Measurements from ENCODE around the gene OAF. TPM values are rescaled to one million over a fixed set of nuclear protein-coding genes. Genes with fewer than 3 reads are reported as not detected.

The OAF gene
- 10 to 100 TPM; 23.5 to 44.3 (median 41.2) TPM for total RNA-seq
- polyA plus RNA-seq: 10 to 100 TPM; 51.2 to 94.3 (median 74.7) TPM

DNA sequence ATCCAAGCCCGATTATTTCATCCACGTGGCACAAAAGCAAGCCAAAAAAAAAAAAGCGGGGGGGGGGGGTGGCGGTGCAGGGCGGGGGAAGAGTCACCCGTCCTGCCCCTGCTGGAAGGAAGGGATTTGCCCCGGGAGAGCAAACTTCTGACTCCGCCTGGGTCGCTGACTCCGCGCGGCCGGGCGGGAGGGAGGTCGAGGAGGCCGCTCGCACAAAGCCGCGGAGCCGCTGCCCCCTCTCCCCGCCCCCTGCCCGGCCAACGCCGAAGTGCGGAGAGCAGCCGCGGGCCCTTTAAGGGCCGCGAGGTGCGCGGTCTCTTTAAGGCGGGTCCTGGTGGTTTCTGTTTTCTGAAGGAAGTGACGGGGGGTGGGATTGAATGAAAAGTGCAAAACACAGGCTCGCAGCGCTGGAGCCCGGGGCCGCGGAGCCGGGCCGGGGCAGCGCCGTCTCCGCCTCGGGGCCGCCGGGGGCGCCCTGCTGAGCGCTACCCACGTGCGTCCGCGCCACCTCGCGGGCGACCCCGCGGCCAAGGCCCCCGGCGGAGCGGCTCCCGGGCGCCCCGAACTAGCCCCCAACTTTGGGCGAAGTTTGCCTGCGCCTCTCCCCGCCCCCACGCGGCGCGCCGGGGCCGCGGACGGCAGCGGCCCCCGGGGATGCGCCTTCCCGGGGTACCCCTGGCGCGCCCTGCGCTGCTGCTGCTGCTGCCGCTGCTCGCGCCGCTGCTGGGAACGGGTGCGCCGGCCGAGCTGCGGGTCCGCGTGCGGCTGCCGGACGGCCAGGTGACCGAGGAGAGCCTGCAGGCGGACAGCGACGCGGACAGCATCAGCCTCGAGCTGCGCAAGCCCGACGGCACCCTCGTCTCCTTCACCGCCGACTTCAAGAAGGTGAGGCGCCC, at the start of gene OAF:
TSS of gene OAF (plus strand) at position 407 of the 896 bp plus-strand sequence. CDS start at position 655, 248 bp downstream.
- peak within 1 kb of the TSS; percentile 74 to 82 (median 78) for H3K27ac ChIP-seq
- peaks cover 0 to 33% (median 27%) of the 10 kb centered on the region in 4 donors for H3K4me1 ChIP-seq
- no peaks in the 10 kb centered on the region for H3K36me3 ChIP-seq
- 0 to 1% methylated on average over 108 of the region's 108 CpGs for WGBS, 2 donors
- peaks cover 0 to 14% (median 7%) of the 10 kb centered on the region in 3 donors for H3K27me3 ChIP-seq
- H3K4me3 ChIP-seq: peak within 1 kb of the TSS; percentile 49 to 70 (median 68)
- peak; percentile 85 for DNase-seq
- TF ChIP-seq POLR2A (IDR thresholded peaks at IDR 0.05) (no peak), EP300 (IDR thresholded peaks at IDR 0.05) (no peak), POLR2AphosphoS5 (IDR thresholded peaks at IDR 0.05) (peak in 3 of 4 donors; percentile 40 to 60 (median 42))
- TF ChIP-seq, protein P1, sequence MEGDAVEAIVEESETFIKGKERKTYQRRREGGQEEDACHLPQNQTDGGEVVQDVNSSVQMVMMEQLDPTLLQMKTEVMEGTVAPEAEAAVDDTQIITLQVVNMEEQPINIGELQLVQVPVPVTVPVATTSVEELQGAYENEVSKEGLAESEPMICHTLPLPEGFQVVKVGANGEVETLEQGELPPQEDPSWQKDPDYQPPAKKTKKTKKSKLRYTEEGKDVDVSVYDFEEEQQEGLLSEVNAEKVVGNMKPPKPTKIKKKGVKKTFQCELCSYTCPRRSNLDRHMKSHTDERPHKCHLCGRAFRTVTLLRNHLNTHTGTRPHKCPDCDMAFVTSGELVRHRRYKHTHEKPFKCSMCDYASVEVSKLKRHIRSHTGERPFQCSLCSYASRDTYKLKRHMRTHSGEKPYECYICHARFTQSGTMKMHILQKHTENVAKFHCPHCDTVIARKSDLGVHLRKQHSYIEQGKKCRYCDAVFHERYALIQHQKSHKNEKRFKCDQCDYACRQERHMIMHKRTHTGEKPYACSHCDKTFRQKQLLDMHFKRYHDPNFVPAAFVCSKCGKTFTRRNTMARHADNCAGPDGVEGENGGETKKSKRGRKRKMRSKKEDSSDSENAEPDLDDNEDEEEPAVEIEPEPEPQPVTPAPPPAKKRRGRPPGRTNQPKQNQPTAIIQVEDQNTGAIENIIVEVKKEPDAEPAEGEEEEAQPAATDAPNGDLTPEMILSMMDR (IDR thresholded peaks at IDR 0.05): peak in 1 of 4 experiments; percentile 19
- H3K9me3 ChIP-seq: no peaks in the 10 kb centered on the region
- intact Hi-C loops (cut with DNase I): loop anchor here (5.0 kb wide), 1 partner anchor 34 kb away; no protein-coding TSS in a partner anchor

DNA sequence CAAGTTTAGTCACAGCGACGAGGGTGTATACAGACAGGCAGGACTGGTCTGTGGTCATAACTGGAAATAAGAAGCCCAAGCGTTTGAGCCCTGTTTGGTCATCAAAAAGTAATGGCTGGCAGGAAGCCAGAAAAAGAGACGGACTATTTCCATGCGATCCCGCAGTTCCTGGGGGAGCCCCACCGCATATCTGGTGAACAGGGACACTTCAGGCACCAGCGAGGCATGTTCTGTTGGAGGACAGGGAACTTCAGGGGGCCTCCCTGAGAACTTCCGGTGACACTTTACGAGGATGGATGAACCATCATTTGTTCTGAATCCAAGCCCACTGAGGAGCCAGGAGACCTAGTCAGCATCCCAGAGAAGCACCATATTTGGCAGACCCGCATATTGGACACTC, 43.2 kb upstream of the OAF start:
- H3K27ac ChIP-seq: no peak overlapping the region
- intact Hi-C loops (cut with DNase I): loop anchor here (2.0 to 5.0 kb wide), 2 partner anchors 39 to 440 kb away; partner anchors contain the start of gene NECTIN1
- H3K27me3 ChIP-seq: peaks cover 5 to 33% (median 12%) of the 10 kb centered on the region in 3 donors
- peaks cover 0 to 2% (median 0%) of the 10 kb centered on the region in 4 donors for H3K9me3 ChIP-seq
- TF ChIP-seq POLR2AphosphoS5 (IDR thresholded peaks at IDR 0.05) (no peak), EP300 (IDR thresholded peaks at IDR 0.05) (no peak), POLR2A (IDR thresholded peaks at IDR 0.05) (no peak)
- TF ChIP-seq, protein P1 (IDR thresholded peaks at IDR 0.05): no peak
- DNase-seq: peak; percentile 60
- H3K36me3 ChIP-seq: no peaks in the 10 kb centered on the region
- peaks cover 0 to 18% (median 18%) of the 10 kb centered on the region in 4 donors for H3K4me1 ChIP-seq
- no peak overlapping the region for H3K4me3 ChIP-seq
- 83 to 85% methylated on average over 11 of the region's 11 CpGs for WGBS, 2 donors

DNA sequence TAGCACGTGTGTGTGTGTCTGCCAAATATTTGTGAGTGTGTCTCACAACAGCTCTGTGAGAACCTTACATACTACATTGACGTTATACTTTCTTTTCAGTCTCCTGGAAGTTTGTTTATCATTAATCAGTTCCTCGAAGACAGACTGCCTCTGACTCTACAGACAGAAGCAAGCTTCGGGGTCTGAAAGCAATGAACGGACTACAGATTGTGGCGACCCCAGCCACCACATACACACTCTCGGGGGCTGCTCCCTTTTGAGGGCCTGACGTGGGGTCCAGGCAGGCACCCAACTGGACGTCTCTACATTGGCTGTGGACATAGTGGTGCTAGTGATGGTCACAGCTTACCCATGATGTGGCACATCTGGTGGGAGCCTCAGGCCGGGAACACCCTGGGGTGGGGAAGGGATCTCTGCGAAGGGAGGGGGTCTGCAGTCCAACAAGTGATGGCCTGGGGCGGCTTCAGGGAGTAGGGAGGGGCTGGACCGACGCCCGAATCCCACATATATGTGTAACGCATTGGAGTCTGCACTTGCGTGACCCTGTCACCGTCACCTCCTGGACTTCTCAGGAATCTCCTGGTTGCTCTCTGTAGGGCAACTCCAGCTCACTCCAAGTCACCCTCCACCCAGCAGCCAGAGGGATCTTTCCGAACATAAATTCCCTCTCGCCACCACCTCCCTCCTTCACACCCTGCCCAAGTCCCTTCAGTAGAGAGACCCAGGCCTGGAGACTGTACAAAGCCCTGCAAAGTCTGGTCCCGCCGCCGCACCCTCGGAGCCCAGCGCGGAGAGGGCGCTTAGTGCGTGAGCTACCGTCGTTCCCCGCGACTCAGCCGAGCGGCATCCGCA, 42.5 kb upstream of the OAF start:
- H3K9me3 ChIP-seq: peaks cover 0 to 2% (median 0%) of the 10 kb centered on the region in 4 donors
- peaks cover 5 to 38% (median 12%) of the 10 kb centered on the region in 3 donors for H3K27me3 ChIP-seq
- H3K4me3 ChIP-seq: peak overlapping the region; percentile 31 to 58 (median 47)
- intact Hi-C loops (cut with DNase I): loop anchor here (2.0 to 5.0 kb wide), 2 partner anchors 40 to 441 kb away; partner anchors contain the start of gene NECTIN1
- 21 to 34% methylated on average over 35 of the region's 35 CpGs for WGBS, 2 donors
- DNase-seq: peak; percentile 65
- H3K4me1 ChIP-seq: peaks cover 0 to 18% (median 18%) of the 10 kb centered on the region in 4 donors
- H3K27ac ChIP-seq: peak overlapping the region in 3 of 4 donors; percentile 9 to 67 (median 42)
- TF ChIP-seq POLR2AphosphoS5 (IDR thresholded peaks at IDR 0.05) (no peak), POLR2A (IDR thresholded peaks at IDR 0.05) (no peak), EP300 (IDR thresholded peaks at IDR 0.05) (no peak)
- TF ChIP-seq, protein P1 (IDR thresholded peaks at IDR 0.05): no peak
- no peaks in the 10 kb centered on the region for H3K36me3 ChIP-seq

DNA sequence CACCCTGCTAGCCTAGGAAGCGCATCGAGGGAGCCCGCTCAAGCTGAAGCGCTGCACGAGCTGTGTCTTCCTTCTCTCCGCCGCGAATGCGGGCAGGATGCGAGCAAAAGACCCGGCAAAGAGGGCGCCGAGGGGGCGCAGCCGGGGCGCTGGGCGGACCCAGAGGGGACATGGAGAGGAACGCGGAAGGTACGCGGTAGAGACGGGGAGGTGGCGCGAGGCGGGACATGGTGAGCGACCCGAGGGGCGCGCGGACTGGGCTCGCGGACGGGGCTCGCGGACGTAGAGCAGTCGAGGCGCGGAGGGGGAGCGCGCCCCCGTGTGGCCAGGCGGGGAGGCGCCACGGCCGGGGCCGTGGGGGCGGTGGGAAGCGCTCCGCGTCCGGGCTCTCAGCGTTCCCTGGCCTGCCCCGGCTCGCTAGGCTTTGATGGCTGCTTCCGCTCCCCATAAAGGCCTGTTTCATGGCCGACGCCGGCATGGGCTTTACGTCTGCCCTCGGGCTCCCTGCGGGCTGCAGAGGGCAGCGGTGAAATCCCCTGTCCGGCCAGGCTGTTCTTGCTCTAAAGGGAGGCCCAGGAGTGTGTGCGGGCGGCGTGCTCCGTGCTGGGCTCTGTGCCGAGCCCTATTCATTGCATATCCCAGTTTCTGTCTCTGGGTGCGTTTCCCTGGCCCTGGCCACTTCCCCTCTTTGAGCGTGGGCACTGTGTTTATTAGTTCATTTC, 41.7 kb upstream of the OAF start:
- intact Hi-C loops (cut with DNase I): loop anchor here (1.0 to 5.0 kb wide), 3 partner anchors 40 to 442 kb away; partner anchors contain the start of gene NECTIN1
- peak overlapping the region; percentile 31 to 58 (median 47) for H3K4me3 ChIP-seq
- DNase-seq: peak; percentile 83
- H3K27me3 ChIP-seq: peaks cover 5 to 38% (median 12%) of the 10 kb centered on the region in 3 donors
- TF ChIP-seq EP300 (IDR thresholded peaks at IDR 0.05): no peak
- TF ChIP-seq, protein P1 (IDR thresholded peaks at IDR 0.05): peak in 3 of 4 experiments; percentile 43 to 96 (median 74)
- peaks cover 0 to 18% (median 18%) of the 10 kb centered on the region in 4 donors for H3K4me1 ChIP-seq
- no peaks in the 10 kb centered on the region for H3K36me3 ChIP-seq
- 1 to 2% methylated on average over 71 of the region's 71 CpGs for WGBS, 2 donors
- peaks cover 0 to 2% (median 0%) of the 10 kb centered on the region in 4 donors for H3K9me3 ChIP-seq
- H3K27ac ChIP-seq: peak overlapping the region; percentile 9 to 67 (median 30)

All from sigmoid colon (tissue), 7 donors.